HepG2 (cell line): ENCODE results near the gene SYNGR1. TPM values are rescaled to one million over a fixed set of nuclear protein-coding genes. Genes with fewer than 3 reads are reported as not detected.
A peak's percentile ranks its signal among the peaks of the same experiment; 100 is the strongest.

Source experiments
- ADNP ChIP-seq: sonication (generic); formaldehyde crosslinking; IDR thresholded peaks from 2 replicates; pipeline ENCODE4 v1.4.0; 2020; ENCODE audit warnings: missing genetic modification reagents
- ARID5B ChIP-seq: IDR thresholded peaks from 2 replicates; pipeline ENCODE4 v1.4.0; 2020; ENCODE audit warnings: mild to moderate bottlenecking, missing genetic modification reagents
- HNF4G ChIP-seq, 2 experiments: sonication (generic) in 1 of 2; formaldehyde crosslinking in 1 of 2; IDR thresholded peaks; 2 replicates each; pipeline versions ENCODE4 v1.4.0 to v1.6.1; 2011 to 2020; ENCODE audit warnings: borderline replicate concordance in 2 of 2, low read depth in 2 of 2, mild to moderate bottlenecking in 2 of 2, low read length in 1 of 2, missing genetic modification reagents in 1 of 2, moderate library complexity in 1 of 2
- HOMEZ ChIP-seq: IDR thresholded peaks from 2 replicates; pipeline ENCODE4 v1.6.1; 2016; ENCODE audit warnings: low read depth
- IRF2 ChIP-seq: IDR thresholded peaks from 2 replicates; pipeline ENCODE4 v1.6.1; 2018; ENCODE audit warnings: missing genetic modification reagents, missing compliant biosample characterization
- KDM5A ChIP-seq: fragments of 200-600 bp; sonication (generic); IDR thresholded peaks from 2 replicates; pipeline ENCODE4 v1.7.0; 2018; ENCODE audit warnings: antibody characterized with exemption, mild to moderate bottlenecking, low read length, borderline replicate concordance
- NR2C2 ChIP-seq: sonication (generic); formaldehyde crosslinking; IDR thresholded peaks from 2 replicates; pipeline ENCODE4 v1.4.0; 2020; ENCODE audit warnings: missing genetic modification reagents, mild to moderate bottlenecking, moderate library complexity, borderline replicate concordance
- PHF8 ChIP-seq: sonication (generic); formaldehyde crosslinking; IDR thresholded peaks from 2 replicates; pipeline ENCODE4 v1.5.0; 2020; ENCODE audit warnings: missing genetic modification reagents
- POGK ChIP-seq: sonication (generic); formaldehyde crosslinking; conservative IDR thresholded peaks from 2 replicates; pipeline ENCODE4 v1.8.0; 2022; ENCODE audit warnings: mild to moderate bottlenecking, moderate library complexity, missing genetic modification reagents
- REPIN1 ChIP-seq: sonication (generic); formaldehyde crosslinking; IDR thresholded peaks from 2 replicates; pipeline ENCODE4 v1.8.0; 2022; ENCODE audit warnings: missing genetic modification reagents, low read depth, mild to moderate bottlenecking, borderline replicate concordance
- SNRNP70 ChIP-seq: fragments of 200-400 bp; formaldehyde crosslinking; IDR thresholded peaks from 2 replicates; pipeline ENCODE4 v1.6.1; 2017; ENCODE audit warnings: mild to moderate bottlenecking, low read depth, low read length, moderate library complexity
- SRF ChIP-seq: IDR thresholded peaks from 2 replicates; pipeline ENCODE4 v1.6.1; 2011; ENCODE audit warnings: mild to moderate bottlenecking, low read depth, low read length, moderate library complexity
- TBX2 ChIP-seq: sonication (generic); formaldehyde crosslinking; IDR thresholded peaks from 2 replicates; pipeline ENCODE4 v1.5.0; 2020; ENCODE audit warnings: missing genetic modification reagents, mild to moderate bottlenecking, borderline replicate concordance
- TFAP4 ChIP-seq: sonication (generic); IDR thresholded peaks from 2 replicates; pipeline ENCODE4 v1.6.1; 2016; ENCODE audit warnings: low read depth, borderline replicate concordance
- TFE3 ChIP-seq: IDR thresholded peaks from 2 replicates; pipeline ENCODE4 v1.6.1; 2016
- TOPORS ChIP-seq: sonication (generic); formaldehyde crosslinking; IDR thresholded peaks from 2 replicates; pipeline ENCODE4 v1.8.0; 2023; ENCODE audit warnings: mild to moderate bottlenecking, missing genetic modification reagents
- ZFP37 ChIP-seq: sonication (generic); formaldehyde crosslinking; IDR thresholded peaks from 2 replicates; pipeline ENCODE4 v1.4.0; 2020; ENCODE audit warnings: missing genetic modification reagents, borderline replicate concordance
- ZGPAT ChIP-seq: IDR thresholded peaks from 2 replicates; pipeline ENCODE4 v1.6.1; 2016; ENCODE audit warnings: mild to moderate bottlenecking
- polyA plus RNA-seq, 8 experiments: library from polyadenylated mRNA; depleted of rRNA in 3 of 8; stranded (reverse) in 7 of 8; unstranded in 1 of 8; fragments of >200 nt; fragmentation: Illumina TruSeq in 4 of 8; extraction: Trizol in 4 of 8; gene quantifications; 2 replicates each; pipeline versions ENCODE4 v1.2.1 to v1.2.3, GENCODE V29; 2011 to 2016; ENCODE audit warnings: low read depth in 4 of 8, missing spikeins in 1 of 8, mixed read lengths in 1 of 8; ENCODE audit not compliant: insufficient read depth in 1 of 8
- total RNA-seq, 5 experiments: library from RNA; depleted of rRNA; stranded (reverse); fragments of >200 nt; fragmentation: Illumina TruSeq; extraction: Trizol; gene quantifications; 2 replicates each; pipeline ENCODE4 v1.2.3, GENCODE V29; 2016; ENCODE audit warnings: low read depth in 1 of 5

Gene SYNGR1
- total and polyA plus RNA-seq, 2 of the 13 experiments (the other 11 are each of a cell fraction or from before 2014, with no cell fraction given): 0.27 to 2.7 TPM

GRCh38 chr22:39303358-39303757 lies 46.4 kb upstream of the SYNGR1 start (continued):
- TF ChIP-seq KDM5A (no peak), TBX2 (CRISPR knock-in tag) (peak; percentile 81), ARID5B (CRISPR knock-in tag) (peak; percentile 82), TFAP4 (peak; percentile 79; the same call in 1 of the 2 replicates), POGK (CRISPR knock-in tag) (peak; percentile 67; the same call in 1 of the 2 replicates), SNRNP70 (no peak), REPIN1 (CRISPR knock-in tag) (peak; percentile 53; the same call in 1 of the 2 replicates), HNF4G (IDR thresholded peaks at IDR 0.05; ENCODE audit: borderline replicate concordance, low read depth, low read length) (peak; percentile 74), HNF4G (CRISPR knock-in tag; IDR thresholded peaks at IDR 0.05; ENCODE audit: borderline replicate concordance, low read depth) (peak; percentile 71; the same call in 1 of the 2 replicates), NR2C2 (peak; percentile 44; the same call in 1 of the 2 replicates), TOPORS (CRISPR knock-in tag) (no peak), TFE3 (CRISPR knock-in tag) (peak; percentile 95), HOMEZ (0 out of 2 replicates have a peak, but pooled peaks have one; percentile 22), ADNP (CRISPR knock-in tag) (peak; percentile 91), ZFP37 (CRISPR knock-in tag) (peak; percentile 84; the same call in 1 of the 2 replicates), SRF (no peak), ZGPAT (CRISPR knock-in tag) (peak; percentile 68), IRF2 (CRISPR knock-in tag) (peak; percentile 62), PHF8 (CRISPR knock-in tag) (no peak)
